Measurements from ENCODE around the gene GMDS. TPM values are rescaled to one million over a fixed set of nuclear protein-coding genes. Genes with fewer than 3 reads are reported as not detected.

GMDS gene
- total RNA-seq, 1 experiment from 2014 or later, result 35.0 TPM

DNA sequence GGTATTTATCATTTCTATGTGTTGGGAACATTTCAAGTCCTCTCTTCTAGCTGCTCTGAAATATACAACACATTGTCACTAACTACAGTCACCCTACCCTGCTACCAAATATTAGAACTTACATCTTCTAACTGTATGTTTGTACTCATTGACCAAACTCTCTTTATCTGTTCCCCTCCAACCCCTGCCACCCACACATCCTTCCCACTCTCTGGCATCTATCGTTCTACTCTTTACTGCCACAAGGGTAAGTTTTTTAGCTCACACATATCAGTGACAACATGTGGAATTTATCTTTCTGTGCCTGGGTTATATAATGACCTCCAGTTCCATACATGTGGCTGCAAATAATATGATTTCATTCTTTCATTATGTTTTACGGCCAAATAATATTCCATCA, 171.9 kb downstream of the GMDS start:
- no peak overlapping the region for H3K4me3 Mint-ChIP-seq
- CTCF ChIA-PET, result no interaction called here
- POLR2A ChIA-PET, result no interaction called here

DNA sequence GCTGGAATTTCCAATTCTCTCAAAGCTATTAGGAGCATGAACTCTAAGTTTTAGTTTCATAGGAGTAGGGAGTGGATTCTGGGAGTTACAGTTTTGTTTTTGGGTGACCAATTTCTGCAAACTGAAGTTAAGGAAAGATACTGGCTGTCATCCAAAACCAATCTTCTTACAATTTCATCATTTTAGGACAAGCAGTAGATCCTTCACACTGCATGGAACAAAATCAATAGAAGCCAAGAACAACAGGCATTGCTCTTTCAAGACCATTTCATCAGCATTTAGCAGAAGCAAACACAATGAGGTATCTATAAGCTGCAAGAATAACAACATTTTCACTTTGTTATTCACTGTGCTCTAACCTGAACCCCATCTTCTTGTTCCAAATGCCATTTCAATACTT, 173.0 kb downstream of the GMDS start:
- H3K9me3 Mint-ChIP-seq, result peaks cover 16% of the 10 kb centered on the region
- DNase-seq (ENCODE audit: low spot score) (no peak), ATAC-seq (no peak)
- peaks cover 10% of the 10 kb centered on the region for H3K36me3 Mint-ChIP-seq
- CTCF ChIA-PET, result interaction anchor here (0.6 kb wide), 1 partner anchor 675 kb away, joined by 6 read pairs; no protein-coding TSS in a partner anchor
- no peak overlapping the region for H3K27ac Mint-ChIP-seq
- TF ChIP-seq, protein P1, sequence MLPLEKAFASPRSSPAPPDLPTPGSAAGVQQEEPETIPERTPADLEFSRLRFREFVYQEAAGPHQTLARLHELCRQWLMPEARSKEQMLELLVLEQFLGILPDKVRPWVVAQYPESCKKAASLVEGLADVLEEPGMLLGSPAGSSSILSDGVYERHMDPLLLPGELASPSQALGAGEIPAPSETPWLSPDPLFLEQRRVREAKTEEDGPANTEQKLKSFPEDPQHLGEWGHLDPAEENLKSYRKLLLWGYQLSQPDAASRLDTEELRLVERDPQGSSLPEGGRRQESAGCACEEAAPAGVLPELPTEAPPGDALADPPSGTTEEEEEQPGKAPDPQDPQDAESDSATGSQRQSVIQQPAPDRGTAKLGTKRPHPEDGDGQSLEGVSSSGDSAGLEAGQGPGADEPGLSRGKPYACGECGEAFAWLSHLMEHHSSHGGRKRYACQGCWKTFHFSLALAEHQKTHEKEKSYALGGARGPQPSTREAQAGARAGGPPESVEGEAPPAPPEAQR (CRISPR knock-in tag; IDR thresholded peaks at IDR 0.05), result no peak
- no peak for TF ChIP-seq SMAD3 (CRISPR knock-in tag; IDR thresholded peaks at IDR 0.05; ENCODE audit: borderline replicate concordance)
- TF ChIP-seq, protein P2, sequence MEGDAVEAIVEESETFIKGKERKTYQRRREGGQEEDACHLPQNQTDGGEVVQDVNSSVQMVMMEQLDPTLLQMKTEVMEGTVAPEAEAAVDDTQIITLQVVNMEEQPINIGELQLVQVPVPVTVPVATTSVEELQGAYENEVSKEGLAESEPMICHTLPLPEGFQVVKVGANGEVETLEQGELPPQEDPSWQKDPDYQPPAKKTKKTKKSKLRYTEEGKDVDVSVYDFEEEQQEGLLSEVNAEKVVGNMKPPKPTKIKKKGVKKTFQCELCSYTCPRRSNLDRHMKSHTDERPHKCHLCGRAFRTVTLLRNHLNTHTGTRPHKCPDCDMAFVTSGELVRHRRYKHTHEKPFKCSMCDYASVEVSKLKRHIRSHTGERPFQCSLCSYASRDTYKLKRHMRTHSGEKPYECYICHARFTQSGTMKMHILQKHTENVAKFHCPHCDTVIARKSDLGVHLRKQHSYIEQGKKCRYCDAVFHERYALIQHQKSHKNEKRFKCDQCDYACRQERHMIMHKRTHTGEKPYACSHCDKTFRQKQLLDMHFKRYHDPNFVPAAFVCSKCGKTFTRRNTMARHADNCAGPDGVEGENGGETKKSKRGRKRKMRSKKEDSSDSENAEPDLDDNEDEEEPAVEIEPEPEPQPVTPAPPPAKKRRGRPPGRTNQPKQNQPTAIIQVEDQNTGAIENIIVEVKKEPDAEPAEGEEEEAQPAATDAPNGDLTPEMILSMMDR (IDR thresholded peaks at IDR 0.05), result no peak
- H3K27me3 Mint-ChIP-seq (ENCODE audit: low read depth), result no peaks in the 10 kb centered on the region
- H3K4me1 Mint-ChIP-seq, result no peaks in the 10 kb centered on the region
- H3K4me3 Mint-ChIP-seq, result no peak overlapping the region
- POLR2A ChIA-PET, result no interaction called here

More for the DNA sequence above, 171.9 kb downstream of the GMDS start:
- DNase-seq (ENCODE audit: low spot score) (no peak), ATAC-seq (no peak)
- Mint-ChIP-seq H3K4me1 (no peaks in the 10 kb centered on the region), H3K27ac (no peak overlapping the region), H3K27me3 (ENCODE audit: low read depth) (no peaks in the 10 kb centered on the region), H3K36me3 (peaks cover 8% of the 10 kb centered on the region), H3K9me3 (peaks cover 26% of the 10 kb centered on the region)
- TF ChIP-seq, protein P3, sequence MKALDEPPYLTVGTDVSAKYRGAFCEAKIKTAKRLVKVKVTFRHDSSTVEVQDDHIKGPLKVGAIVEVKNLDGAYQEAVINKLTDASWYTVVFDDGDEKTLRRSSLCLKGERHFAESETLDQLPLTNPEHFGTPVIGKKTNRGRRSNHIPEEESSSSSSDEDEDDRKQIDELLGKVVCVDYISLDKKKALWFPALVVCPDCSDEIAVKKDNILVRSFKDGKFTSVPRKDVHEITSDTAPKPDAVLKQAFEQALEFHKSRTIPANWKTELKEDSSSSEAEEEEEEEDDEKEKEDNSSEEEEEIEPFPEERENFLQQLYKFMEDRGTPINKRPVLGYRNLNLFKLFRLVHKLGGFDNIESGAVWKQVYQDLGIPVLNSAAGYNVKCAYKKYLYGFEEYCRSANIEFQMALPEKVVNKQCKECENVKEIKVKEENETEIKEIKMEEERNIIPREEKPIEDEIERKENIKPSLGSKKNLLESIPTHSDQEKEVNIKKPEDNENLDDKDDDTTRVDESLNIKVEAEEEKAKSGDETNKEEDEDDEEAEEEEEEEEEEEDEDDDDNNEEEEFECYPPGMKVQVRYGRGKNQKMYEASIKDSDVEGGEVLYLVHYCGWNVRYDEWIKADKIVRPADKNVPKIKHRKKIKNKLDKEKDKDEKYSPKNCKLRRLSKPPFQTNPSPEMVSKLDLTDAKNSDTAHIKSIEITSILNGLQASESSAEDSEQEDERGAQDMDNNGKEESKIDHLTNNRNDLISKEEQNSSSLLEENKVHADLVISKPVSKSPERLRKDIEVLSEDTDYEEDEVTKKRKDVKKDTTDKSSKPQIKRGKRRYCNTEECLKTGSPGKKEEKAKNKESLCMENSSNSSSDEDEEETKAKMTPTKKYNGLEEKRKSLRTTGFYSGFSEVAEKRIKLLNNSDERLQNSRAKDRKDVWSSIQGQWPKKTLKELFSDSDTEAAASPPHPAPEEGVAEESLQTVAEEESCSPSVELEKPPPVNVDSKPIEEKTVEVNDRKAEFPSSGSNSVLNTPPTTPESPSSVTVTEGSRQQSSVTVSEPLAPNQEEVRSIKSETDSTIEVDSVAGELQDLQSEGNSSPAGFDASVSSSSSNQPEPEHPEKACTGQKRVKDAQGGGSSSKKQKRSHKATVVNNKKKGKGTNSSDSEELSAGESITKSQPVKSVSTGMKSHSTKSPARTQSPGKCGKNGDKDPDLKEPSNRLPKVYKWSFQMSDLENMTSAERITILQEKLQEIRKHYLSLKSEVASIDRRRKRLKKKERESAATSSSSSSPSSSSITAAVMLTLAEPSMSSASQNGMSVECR (CRISPR knock-in tag; IDR thresholded peaks at IDR 0.05; ENCODE audit: borderline replicate concordance), result no peak
- TF ChIP-seq RELA (CRISPR knock-in tag; IDR thresholded peaks at IDR 0.05; ENCODE audit: borderline replicate concordance) (no peak), ZNF396 (CRISPR knock-in tag; IDR thresholded peaks at IDR 0.05; ENCODE audit: borderline replicate concordance) (no peak), ZNF121 (CRISPR knock-in tag; IDR thresholded peaks at IDR 0.05) (no peak), PRRX2 (CRISPR knock-in tag; IDR thresholded peaks at IDR 0.05) (no peak), FOXK1 (CRISPR knock-in tag; IDR thresholded peaks at IDR 0.05) (no peak)
- TF ChIP-seq, protein P4, sequence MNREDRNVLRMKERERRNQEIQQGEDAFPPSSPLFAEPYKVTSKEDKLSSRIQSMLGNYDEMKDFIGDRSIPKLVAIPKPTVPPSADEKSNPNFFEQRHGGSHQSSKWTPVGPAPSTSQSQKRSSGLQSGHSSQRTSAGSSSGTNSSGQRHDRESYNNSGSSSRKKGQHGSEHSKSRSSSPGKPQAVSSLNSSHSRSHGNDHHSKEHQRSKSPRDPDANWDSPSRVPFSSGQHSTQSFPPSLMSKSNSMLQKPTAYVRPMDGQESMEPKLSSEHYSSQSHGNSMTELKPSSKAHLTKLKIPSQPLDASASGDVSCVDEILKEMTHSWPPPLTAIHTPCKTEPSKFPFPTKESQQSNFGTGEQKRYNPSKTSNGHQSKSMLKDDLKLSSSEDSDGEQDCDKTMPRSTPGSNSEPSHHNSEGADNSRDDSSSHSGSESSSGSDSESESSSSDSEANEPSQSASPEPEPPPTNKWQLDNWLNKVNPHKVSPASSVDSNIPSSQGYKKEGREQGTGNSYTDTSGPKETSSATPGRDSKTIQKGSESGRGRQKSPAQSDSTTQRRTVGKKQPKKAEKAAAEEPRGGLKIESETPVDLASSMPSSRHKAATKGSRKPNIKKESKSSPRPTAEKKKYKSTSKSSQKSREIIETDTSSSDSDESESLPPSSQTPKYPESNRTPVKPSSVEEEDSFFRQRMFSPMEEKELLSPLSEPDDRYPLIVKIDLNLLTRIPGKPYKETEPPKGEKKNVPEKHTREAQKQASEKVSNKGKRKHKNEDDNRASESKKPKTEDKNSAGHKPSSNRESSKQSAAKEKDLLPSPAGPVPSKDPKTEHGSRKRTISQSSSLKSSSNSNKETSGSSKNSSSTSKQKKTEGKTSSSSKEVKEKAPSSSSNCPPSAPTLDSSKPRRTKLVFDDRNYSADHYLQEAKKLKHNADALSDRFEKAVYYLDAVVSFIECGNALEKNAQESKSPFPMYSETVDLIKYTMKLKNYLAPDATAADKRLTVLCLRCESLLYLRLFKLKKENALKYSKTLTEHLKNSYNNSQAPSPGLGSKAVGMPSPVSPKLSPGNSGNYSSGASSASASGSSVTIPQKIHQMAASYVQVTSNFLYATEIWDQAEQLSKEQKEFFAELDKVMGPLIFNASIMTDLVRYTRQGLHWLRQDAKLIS (CRISPR knock-in tag; IDR thresholded peaks at IDR 0.05; ENCODE audit: borderline replicate concordance), result no peak
- TF ChIP-seq, protein P5, sequence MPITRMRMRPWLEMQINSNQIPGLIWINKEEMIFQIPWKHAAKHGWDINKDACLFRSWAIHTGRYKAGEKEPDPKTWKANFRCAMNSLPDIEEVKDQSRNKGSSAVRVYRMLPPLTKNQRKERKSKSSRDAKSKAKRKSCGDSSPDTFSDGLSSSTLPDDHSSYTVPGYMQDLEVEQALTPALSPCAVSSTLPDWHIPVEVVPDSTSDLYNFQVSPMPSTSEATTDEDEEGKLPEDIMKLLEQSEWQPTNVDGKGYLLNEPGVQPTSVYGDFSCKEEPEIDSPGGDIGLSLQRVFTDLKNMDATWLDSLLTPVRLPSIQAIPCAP (CRISPR knock-in tag; IDR thresholded peaks at IDR 0.05), result no peak
- TF ChIP-seq, protein P6, sequence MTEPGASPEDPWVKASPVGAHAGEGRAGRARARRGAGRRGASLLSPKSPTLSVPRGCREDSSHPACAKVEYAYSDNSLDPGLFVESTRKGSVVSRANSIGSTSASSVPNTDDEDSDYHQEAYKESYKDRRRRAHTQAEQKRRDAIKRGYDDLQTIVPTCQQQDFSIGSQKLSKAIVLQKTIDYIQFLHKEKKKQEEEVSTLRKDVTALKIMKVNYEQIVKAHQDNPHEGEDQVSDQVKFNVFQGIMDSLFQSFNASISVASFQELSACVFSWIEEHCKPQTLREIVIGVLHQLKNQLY (CRISPR knock-in tag; IDR thresholded peaks at IDR 0.05), result no peak
- TF ChIP-seq, protein P7, sequence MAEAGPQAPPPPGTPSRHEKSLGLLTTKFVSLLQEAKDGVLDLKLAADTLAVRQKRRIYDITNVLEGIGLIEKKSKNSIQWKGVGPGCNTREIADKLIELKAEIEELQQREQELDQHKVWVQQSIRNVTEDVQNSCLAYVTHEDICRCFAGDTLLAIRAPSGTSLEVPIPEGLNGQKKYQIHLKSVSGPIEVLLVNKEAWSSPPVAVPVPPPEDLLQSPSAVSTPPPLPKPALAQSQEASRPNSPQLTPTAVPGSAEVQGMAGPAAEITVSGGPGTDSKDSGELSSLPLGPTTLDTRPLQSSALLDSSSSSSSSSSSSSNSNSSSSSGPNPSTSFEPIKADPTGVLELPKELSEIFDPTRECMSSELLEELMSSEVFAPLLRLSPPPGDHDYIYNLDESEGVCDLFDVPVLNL (CRISPR knock-in tag; IDR thresholded peaks at IDR 0.05; ENCODE audit: borderline replicate concordance, low read depth), result no peak

All from WTC11 (cell line).